HG03521 (cell line): Measurements from ENCODE around the gene PDZRN4.

ENCODE experiments used
- ATAC-seq: cut with Tn5 transposase; IDR thresholded peaks from one replicate; pipeline ENCODE4 v1.9.1; 2021; ENCODE audit warnings: mild to moderate bottlenecking, moderate library complexity; ENCODE audit not compliant: unreplicated experiment

PDZRN4 gene

DNA sequence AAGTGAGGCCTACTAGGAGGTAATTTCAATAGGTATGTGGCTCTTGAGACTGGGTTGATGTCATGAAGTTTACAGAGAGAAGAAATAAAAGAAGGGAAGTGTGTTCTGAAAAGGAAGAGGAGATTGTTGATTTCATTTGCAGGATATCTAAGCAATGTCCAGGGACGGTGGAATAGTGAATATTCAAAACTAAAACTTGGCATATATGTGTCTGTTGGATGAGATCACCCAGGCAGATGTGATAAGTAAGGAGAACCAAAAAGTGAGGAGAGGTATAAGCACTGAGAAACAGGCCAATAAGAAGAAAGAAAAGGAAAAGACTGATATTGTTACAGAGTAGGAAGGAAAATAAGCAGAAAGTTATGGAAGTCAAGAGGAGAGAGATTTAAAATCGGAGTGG is 255.6 kb downstream of the PDZRN4 start:
- no peak for ATAC-seq

DNA sequence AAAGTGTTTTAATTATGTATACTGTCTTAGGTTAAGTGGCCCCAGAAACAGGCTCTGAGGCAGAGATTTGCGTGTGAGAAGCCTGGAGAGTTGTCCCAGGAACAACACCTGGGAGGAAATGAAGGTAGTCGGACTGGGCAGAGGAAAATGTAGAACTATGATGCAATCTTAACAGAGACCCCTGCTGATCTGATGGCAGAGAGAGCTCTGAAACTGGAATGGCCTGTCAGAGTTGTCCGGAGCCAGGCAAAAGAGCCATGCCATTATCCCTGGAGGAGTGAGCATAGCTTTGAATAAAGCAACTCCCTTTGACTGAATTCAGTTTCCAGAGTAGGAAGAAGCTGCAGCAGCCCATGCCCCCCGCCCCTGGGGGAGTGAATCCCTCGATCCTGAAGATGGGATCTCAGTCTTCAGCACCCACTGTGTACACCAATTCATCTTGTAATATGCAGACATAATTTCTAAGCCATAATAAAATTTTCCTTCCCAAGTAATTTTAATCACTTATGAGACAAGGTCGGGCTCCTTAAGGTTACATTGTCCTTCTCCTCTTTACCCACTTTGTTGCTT is 264.8 kb downstream of the PDZRN4 start:
- no peak for ATAC-seq

DNA sequence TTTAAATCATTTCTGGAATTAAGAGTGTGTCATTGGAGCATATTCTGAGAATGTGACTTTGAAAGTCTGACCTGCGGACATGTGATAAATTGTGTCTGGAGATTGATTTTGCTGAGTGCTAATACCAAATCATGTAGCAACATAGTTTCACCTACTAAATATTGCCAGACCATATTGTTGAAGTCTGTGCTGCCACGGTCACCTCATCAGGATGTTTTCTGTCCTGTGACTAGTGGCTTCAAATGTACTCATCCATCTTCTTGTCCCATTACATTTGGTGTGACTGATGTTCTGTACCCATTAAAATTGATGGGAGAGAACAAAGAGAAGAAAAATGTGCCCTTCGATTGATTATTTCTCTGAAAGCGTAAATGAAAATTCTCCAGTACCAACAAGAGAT is 265.3 kb downstream of the PDZRN4 start:
- no peak for ATAC-seq

DNA sequence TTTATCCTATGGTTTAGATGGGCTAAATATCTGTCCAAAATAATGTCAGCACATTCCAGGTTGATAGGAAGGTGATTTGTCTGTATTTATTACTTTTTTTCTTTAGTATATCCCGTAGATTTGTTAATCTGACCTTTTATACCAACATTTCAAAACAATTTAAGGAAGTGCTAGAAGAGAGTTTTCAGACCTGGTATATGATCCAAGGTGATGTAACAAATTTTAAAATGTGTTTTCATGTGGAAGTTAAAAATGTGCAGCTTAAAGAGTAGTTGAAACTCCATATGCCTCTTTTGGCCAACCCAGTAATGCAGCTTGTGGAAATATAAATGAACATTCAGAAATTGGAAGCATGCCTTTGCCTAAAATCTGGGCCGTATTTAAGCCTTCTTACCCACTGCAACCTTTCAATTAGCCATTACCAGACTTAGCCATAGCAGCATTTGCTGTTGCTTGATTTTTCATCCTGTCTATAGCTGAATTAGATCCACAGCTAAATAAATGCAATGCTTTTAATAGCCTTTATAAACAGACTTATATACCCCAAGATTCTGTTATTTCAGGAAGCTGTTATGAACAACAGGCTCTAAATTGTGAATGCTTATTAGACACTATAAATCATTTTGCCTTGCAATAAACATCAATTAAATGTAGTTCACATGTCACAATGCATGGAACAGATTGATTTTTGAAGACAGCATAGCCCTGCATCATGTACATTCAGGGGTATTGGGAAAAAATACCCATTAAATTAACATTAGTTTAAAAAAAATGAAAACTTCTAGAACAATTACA is 271.2 kb downstream of the PDZRN4 start:
- ATAC-seq, result no peak

DNA sequence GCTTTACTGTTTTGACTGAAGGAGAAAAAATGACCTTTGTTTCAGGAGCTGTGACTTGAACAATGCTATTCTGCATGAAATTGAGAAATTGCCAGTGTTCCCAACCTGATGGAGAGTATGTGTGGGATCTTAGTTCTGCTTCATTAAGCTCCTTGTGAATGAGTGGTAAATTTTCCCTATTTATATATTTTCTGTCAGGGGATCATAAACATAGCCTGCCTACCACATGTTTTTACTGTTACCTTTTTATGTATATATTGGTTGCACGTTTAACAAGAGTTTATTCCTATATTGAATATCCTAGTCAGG is 271.7 kb downstream of the PDZRN4 start:
- no peak for ATAC-seq

DNA sequence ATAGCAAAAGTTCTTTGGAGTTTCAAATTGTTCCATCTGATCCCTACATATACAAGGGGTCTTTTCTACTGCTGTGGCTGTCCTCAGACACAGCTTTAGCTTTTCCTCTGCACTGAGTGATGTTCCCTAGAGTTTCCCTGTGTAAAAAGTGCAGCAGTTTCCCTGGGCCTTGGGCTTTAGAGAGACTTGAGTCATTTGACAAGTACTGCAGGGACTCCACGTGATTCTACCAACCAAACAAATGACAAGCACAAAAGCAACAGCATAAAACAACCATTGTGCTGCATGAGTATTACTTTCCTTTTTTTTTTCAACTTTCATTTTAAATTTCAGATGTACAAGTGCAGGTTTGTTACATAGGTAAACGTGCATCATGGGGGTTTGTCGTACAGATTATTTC is 272.8 kb downstream of the PDZRN4 start:
- no peak for ATAC-seq

DNA sequence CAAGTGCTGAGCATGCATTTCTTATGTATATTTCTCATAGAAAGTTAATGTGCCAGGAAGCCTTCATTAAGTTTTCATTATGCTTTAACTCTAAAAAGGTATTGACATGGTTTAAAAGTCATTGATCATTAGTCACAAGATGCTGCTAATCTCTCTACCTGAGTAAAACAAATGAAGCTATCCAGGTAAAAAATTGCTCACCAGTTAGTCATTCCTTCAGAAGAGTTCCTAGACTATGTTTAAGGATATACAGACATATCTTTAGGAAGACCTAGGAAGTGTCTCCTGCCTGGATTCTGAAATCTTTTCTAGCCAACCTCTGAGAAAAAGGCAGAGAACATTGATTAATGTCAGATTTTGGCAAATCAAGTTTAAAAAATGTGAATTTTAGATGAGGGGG is 274.2 kb downstream of the PDZRN4 start:
- ATAC-seq, result no peak

DNA sequence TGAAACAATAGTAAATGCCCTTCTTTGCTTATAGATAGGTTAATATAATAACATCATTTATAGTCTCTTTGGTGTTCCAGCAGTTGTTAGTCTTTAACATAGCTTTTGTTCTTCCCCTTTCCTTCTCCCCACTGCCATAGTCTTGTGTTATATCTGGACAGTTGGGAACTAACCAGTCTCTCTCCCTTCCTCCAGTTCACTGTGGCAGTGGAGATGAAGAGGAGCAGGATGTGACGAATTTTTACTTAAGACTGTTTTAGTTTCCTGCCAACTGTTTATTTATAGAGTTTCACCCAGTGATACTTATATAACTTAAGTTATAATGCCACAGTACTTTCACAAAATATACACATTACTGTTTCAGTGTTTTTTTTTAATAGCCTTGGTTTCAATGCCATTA is 277.4 kb downstream of the PDZRN4 start:
- ATAC-seq, result no peak

DNA sequence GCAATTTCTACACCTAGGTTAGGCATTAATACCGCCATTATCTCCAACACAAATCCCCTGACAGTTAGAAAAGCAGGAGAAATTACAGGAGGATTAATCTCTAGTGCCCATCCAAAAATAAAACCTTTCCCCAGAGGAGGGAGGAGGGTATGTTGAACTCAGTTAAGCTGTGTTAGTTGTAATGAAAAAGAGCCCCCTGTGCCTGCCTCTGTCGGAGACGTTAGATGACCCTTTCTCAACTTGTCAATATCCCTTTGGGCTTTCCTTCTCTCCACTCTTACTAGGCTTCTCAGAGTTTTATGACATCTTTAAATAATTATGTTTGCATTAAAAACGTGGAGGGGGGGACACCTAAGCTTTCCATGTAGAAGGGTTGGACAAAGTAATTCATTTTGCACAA is 278.2 kb downstream of the PDZRN4 start:
- ATAC-seq, result no peak

DNA sequence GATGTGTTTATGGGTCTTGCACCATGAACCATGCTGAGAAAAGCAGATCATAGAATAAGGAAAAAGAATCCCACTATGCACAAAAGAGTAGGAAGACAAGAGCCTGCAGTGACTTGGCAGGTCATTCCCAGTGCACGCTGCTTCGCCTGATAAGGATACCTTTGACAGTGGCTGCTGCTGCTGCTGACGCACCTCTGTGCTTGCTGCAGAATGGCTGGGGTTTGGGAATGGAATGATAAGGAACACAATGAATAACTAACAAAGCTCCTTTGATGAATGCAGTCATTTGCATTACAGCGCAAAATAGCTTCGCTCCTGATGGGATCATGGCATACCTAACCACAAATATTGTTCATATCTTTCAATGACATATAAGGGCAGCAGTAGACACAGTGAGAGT is 278.7 kb downstream of the PDZRN4 start:
- ATAC-seq, result no peak

DNA sequence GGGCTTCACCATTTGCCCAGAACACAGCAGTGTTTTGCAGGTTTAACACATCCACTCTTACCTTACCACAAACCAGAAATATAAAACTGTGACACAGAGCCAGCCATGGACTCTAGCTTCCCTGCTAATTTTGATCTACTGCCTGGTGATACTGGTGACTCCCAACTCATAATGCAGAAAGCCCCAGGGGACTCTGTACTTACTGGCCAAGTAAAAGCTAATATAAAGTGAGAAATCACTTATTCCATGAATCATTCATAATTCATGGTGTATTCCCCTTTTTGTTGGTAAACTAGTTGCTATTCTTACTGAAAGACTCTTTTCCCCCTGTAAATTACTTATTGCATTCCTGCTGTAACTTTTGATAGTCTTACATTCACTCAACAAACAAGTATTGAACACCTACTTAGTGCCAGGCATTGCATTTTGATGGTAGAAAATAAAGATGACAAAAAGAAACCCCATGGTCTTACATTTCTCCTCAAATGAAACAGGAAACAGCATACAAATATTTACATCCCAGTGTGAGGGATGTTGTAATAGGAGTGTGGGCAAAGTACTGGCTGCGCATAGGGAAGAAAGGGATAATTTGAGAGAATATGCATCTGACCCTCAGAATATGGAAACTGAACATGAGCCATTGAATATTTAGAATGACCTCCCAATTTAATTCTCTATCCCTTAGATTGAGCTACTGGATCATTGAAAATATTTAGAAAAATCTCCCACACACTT is 279.6 kb downstream of the PDZRN4 start:
- no peak for ATAC-seq

DNA sequence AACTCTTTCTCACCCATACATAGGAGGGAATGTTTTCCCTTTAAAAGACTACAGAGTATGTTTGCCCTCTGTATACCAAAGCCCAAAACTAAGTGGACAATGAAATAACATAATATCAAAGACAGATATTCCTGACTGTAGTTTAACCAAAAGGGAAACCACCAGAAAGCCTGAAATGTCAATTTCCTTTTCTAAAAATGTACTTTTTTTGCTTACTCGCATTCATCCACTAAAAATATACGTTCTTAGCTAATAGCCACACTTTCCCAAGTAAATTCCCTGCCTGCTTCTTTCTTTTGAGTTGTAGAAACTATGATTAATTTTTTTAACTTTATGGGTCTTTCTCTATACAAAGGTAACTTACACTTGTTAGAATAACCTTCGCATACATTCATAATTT is 280.2 kb downstream of the PDZRN4 start:
- ATAC-seq, result no peak

DNA sequence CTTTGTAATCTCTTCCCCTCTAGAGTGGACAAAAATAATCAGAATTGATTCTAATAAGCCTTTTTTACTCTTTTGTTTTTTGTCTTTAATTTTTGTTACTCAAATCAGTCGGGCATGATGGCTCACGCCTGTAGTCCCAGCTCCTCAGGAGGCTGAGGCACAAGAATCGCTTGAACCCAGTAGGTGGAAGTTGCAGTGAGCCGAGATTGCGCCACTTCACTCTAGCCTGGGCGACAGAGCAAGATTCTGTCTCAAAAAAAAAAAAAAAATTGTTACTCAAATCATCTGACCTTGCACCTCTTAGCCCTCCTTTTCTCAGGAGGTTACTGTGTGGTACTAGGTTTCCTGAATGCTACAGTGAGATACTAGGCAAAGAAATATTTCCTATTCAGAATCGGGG is 280.6 kb downstream of the PDZRN4 start:
- no peak for ATAC-seq

DNA sequence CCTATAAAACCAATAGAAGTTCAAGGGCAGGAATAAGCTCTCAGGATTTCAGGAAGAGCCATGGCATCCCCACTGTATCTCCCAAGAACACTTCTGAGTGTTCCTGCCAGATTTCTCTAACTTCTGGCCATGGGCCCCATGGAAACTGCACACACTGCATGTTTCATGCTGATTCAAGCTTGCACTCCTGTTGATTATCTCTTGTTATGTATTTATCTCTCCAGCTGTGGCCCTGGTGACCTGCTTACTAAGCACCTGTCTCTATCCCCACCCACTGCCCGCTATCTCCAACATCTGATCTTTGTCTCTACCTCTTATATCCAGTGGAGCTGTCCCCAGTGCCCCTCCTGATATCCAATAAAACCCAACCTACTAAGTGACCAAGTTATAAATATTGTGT is 285.3 kb downstream of the PDZRN4 start:
- no peak for ATAC-seq

DNA sequence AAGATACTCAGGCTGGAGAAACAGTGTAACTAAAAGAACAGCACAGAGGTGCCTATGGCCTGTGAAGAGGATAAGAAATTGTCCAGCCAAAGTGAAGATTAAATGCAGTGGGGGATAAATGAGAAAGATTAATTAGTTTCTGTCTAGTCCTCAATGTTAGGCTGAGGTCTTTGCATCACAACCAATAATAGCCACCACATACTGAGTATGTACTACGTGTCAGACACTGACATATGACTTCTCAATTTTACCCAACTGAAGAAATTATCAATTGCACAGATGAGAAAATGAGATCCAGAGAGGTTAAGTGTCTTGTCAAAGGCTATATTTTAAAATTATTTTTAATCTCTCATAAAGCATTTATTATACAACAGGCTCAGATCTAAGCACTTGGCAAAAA is 285.9 kb downstream of the PDZRN4 start:
- ATAC-seq, result no peak

DNA sequence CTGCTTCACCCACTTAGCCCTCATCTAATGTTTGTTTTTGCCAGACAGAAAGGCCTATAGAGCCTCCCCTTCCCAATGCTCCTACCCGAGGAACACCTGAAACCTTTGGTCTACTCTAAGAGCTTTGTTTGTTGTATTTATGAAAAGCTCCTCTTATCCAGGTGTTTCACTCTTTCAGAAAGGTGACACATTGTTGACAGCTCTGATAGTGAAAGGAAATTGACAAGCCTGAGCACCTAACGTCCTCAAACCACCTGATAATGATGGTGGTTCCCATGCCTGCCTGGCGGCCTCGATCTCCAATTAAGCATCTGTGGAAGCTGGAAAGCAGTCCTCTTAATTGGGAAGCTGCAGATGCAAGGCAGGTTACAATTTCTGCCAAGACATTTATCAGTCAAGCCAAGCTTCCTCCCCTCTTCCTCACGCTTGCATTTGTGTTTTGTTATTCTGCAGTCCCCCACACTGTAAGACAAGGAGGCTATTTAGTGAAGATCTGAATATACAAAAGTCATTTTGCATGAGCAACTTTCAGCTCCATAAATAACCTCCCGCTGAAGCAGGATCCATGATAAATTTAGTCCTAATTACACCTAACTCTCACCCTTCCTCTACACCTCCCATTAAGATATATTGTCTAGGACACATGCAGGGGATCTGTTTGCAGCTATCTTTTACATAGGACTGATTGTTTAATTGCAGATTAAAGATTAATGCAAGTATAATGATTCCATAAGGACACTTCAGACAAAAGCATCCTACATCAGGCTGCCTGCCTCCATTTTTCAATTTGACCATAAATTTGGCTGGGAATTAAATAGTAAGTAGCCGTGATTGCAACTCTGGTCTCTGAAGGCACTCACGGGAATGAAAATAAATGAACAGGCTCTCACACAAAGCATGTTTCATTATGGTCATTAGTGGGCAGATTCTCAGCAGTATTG is 288.6 kb downstream of the PDZRN4 start:
- no peak for ATAC-seq

DNA sequence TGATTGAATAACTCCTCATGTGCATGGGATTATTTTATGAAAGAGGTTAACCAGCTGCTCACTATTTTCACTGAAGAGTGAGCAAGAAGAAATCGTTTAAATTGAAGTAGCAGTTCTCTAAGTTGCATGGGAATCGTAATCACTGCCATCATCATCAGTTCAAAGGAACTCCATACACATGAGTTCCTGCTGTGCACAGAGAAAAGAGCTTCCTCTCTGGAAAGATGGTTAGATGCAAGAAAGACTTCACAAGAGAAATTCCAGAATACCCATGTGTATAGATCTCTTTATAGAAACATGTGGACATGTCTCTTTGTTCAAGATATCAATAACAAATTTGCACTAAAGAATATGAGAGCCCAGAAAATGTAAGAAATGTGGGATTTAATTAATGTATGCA is 291.3 kb downstream of the PDZRN4 start:
- ATAC-seq, result no peak

DNA sequence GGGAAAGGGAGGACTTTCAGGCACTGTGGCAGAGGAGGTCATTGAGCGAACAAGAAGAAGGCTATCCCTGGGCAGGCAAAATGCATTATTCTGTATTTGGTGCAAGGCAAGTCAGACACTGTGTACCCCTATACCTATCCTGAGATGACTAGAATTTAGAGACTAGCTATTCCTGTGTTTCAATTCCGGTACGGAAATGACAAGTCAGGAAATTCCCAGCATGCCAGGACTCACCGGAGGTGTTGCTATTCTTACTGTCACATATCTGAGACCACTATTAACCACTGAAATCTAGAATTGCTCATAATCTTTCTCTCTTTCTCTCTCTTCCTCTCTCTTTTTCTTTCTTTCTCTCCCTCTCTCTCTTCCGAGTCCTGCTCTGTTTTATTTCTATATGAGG is 297.1 kb downstream of the PDZRN4 start:
- ATAC-seq, result no peak

DNA sequence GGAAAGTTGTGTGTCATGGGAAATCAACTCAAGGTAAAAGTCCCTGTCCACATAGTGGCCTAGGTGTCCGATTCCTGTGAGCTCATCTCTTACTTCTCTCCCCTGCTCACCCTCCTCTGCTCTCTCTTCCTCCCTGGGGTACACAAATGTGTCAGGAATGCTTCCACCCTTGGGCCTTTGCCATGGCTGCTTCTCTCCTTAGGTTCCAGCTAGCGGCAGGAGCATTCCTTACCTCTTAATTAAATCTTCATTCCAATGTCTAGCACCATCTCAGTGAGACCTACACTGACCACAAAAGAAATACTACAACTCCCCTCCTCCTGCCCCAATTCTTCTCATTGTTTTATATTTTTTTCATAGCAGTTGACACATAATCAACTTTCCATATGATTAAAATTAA is 298.6 kb downstream of the PDZRN4 start:
- ATAC-seq, result no peak

DNA sequence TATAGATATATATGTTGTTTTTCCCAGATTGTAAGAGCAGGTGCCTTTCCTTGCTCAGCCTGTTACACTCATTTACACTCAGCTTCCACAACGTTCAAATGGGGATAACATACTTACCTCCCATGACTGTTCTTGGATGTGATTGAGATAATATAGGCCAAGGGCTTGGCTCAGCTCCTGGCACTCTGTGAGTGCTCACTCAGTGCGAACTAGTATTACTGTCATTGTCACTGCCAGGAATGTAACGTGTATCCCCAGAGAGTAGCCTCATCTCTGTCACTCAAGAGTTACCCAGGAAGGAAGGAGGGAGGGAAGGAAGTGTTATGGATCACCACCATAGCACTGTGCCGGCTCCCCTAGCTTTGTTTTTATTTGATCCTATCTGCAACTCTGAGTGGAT is 307.9 kb downstream of the PDZRN4 start:
- ATAC-seq, result no peak

DNA sequence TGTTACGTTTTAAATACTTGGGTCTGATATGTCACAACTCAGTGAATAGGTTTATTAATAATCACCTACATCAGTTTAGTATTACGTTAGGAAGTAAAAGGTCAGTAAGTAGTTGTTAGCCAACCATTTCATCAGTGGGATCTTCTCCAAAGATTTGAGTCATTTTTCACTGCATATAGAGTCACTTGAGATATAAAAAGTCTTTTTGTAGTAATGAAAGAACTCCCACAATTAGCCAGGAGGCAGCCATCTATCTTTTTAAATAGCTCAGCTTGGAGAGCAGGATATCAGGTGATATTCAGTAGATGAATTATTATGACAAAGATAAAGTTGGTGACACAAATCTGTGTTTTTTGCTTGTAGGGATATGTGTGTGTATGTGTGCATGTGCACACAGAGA is 309.3 kb downstream of the PDZRN4 start:
- no peak for ATAC-seq
